GM12878 (cell line): ENCODE results near the gene SPATA45. TPM values are rescaled to one million over a fixed set of nuclear protein-coding genes. Genes with fewer than 3 reads are reported as not detected.

Experiments used
- ATAC-seq: fragments of 200-7000 bp; cut with Tn5 transposase; 3 replicates; pipeline ENCODE4 v1.9.1; 2020; ENCODE audit warnings: mild to moderate bottlenecking, moderate library complexity
- BruUV-seq: library from RNA; stranded (reverse); fragments of 400-500 nt; replicated peaks from 2 replicates; lab custom pipeline; 2021; lab: Mats Ljungman, UMichigan
- CTCF ChIA-PET: fragments of 300-600 bp; sonication (Branson Sonifier 250); formaldehyde crosslinking; extraction: SDS; loops from one replicate; lab custom pipeline; 2021; ENCODE audit warnings: inconsistent platforms; lab: Yijun Ruan, JAX
- POLR2A ChIA-PET: fragments of 350-600 bp; formaldehyde crosslinking; extraction: SDS; loops from one replicate; lab custom pipeline; 2021; ENCODE audit warnings: inconsistent platforms; lab: Charles Lee
- RAD21 ChIA-PET: fragments of 300-600 bp; sonication (Branson Sonifier 250); formaldehyde crosslinking; loops from one replicate; lab custom pipeline; 2023; ENCODE audit warnings: antibody characterized with exemption; ENCODE audit not compliant: unreplicated experiment; lab: Charles Lee
- SMC1A ChIA-PET: fragments of 300-600 bp; sonication (Branson Sonifier 250); formaldehyde crosslinking; loops from one replicate; lab custom pipeline; 2023; ENCODE audit not compliant: unreplicated experiment, uncharacterized antibody; lab: Charles Lee
- DNase-seq: peaks from one replicate; pipeline ENCODE4 v3.0.0-alpha.2; 2011; ENCODE audit warnings: low read depth, low spot score
- FAIRE-seq: peaks from 3 replicates; lab custom pipeline; 2011; peaks lifted over from hg19 to GRCh38; lab: Jason Lieb, UNC
- H2AFZ ChIP-seq: 2 replicates; pipeline ENCODE4 v1.6.0; 2011; ENCODE audit warnings: low read depth, low read length, control low read depth; ENCODE audit not compliant: control insufficient read depth
- H3K27ac ChIP-seq: 2 replicates; pipeline ENCODE4 v1.5.1; 2011; ENCODE audit warnings: control low read depth; ENCODE audit not compliant: control insufficient read depth, insufficient read depth
- H3K27me3 ChIP-seq, 2 experiments: replicated peaks in 1 of 2; 2 replicates each; pipeline versions ENCODE4 v1.6.0 to v1.6.1; 2011; ENCODE audit warnings: low read length in 1 of 2; ENCODE audit not compliant: control insufficient read depth in 2 of 2, insufficient read depth in 2 of 2
- H3K36me3 ChIP-seq, 2 experiments: 2 replicates each; pipeline ENCODE4 v1.5.1; 2011; ENCODE audit warnings: low read length in 1 of 2; ENCODE audit not compliant: control insufficient read depth in 2 of 2, insufficient read depth in 2 of 2
- H3K4me1 ChIP-seq: 2 replicates; pipeline ENCODE4 v1.6.1; 2011; ENCODE audit warnings: mild to moderate bottlenecking, low read length, moderate library complexity, mixed read lengths; ENCODE audit not compliant: control insufficient read depth, insufficient read depth
- H3K4me2 ChIP-seq: 2 replicates; pipeline ENCODE4 v1.6.0; 2011; ENCODE audit warnings: control low read depth; ENCODE audit not compliant: control insufficient read depth, insufficient read depth
- H3K4me3 ChIP-seq: fragments of 200-600 bp; sonication (generic); 2 replicates; pipeline ENCODE4 v1.5.1; 2016
- H3K79me2 ChIP-seq: 2 replicates; pipeline ENCODE4 v1.6.0; 2011; ENCODE audit warnings: low read length; ENCODE audit not compliant: control insufficient read depth, insufficient read depth
- H3K9ac ChIP-seq: 2 replicates; pipeline ENCODE4 v1.8.0; 2011; ENCODE audit warnings: low read length, control low read depth, mixed read lengths; ENCODE audit not compliant: control insufficient read depth, insufficient read depth
- H3K9me3 ChIP-seq: replicated peaks from 3 replicates; pipeline ENCODE4 v1.5.1; 2011; ENCODE audit warnings: mild to moderate bottlenecking, low read length; ENCODE audit not compliant: control insufficient read depth, insufficient read depth
- H4K20me1 ChIP-seq: 2 replicates; pipeline ENCODE4 v1.6.0; 2011; ENCODE audit not compliant: control insufficient read depth, insufficient read depth
- BMI1 ChIP-seq: fragments of 450-650 bp; IDR thresholded peaks from 2 replicates; pipeline ENCODE4 v1.6.1; 2016; ENCODE audit warnings: mild to moderate bottlenecking, moderate library complexity, borderline replicate concordance
- CBFB ChIP-seq: IDR thresholded peaks from 2 replicates; pipeline ENCODE4 v1.6.1; 2016; ENCODE audit warnings: antibody characterized with exemption, low read depth
- MYB ChIP-seq: fragments of 150-350 bp; IDR thresholded peaks from 2 replicates; pipeline ENCODE4 v1.6.1; 2014; ENCODE audit warnings: mild to moderate bottlenecking, low read depth, low read length, borderline replicate concordance
- PML ChIP-seq: IDR thresholded peaks from 2 replicates; pipeline ENCODE4 v1.6.1; 2012; ENCODE audit warnings: low read length, inconsistent platforms
- POLR2AphosphoS2 ChIP-seq: IDR thresholded peaks from 2 replicates; pipeline ENCODE4 v1.6.1; 2011; ENCODE audit warnings: low read depth, mild to moderate bottlenecking, low read length, improper control_type of control experiment, moderate library complexity
- POU2F2 ChIP-seq: IDR thresholded peaks from 3 replicates; pipeline ENCODE4 v1.6.1; 2011; ENCODE audit warnings: low read depth, mild to moderate bottlenecking, low read length, borderline replicate concordance
- STAT3 ChIP-seq: IDR thresholded peaks from 2 replicates; pipeline ENCODE4 v1.6.1; 2011; ENCODE audit warnings: low read depth, low read length, improper control_type of control experiment
- ZZZ3 ChIP-seq: IDR thresholded peaks from 2 replicates; pipeline ENCODE4 v1.6.1; 2011; ENCODE audit warnings: low read depth; ENCODE audit not compliant: control insufficient read depth, insufficient read length
- WGBS: methylation state at CpG from one replicate; pipeline ENCODE4 v1.1.6; 2016; ENCODE audit warnings: low lambda C conversion rate; ENCODE audit not compliant: insufficient replicate concordance, insufficient coverage; ENCODE audit errors: missing lambda C conversion rate; 5-methylcytosine and 5-hydroxymethylcytosine counted together
- in situ Hi-C: fragments of 300-500 bp; cut with MboI; formaldehyde crosslinking; loops from 9 replicates; pipeline ENCODE4 v1.14.3; 2018; ENCODE audit warnings: mixed read lengths
- intact Hi-C: fragments of 100-400 bp; cut with micrococcal nuclease; formaldehyde crosslinking; loops from one replicate; pipeline ENCODE4 v1.14.2; 2022; ENCODE audit not compliant: unreplicated experiment
- polyA plus RNA-seq, 11 experiments: library from polyadenylated mRNA; depleted of rRNA in 4 of 11; unstranded in 6 of 11; stranded (reverse) in 5 of 11; fragments of >200 nt; fragmentation: Nextera tagmentation in 4 of 11; fragmentation: Illumina TruSeq in 1 of 11; extraction: Ambion mirVana in 4 of 11; extraction: Trizol in 1 of 11; gene quantifications; 1 replicate in 1 of 11; 2 replicates in 10 of 11; pipeline versions ENCODE4 v1.2.1 to v1.2.3, GENCODE V29; 2011 to 2016; ENCODE audit warnings: inconsistent platforms in 2 of 11, missing spikeins in 2 of 11, low read depth in 1 of 11
- total RNA-seq, 4 experiments: library from RNA; depleted of rRNA in 3 of 4; stranded (reverse); fragments of >200 nt in 3 of 4; fragmentation: Illumina TruSeq in 1 of 4; extraction: Trizol in 1 of 4; gene quantifications; 2 replicates each; pipeline versions ENCODE4 v1.2.1 to v1.2.3, GENCODE V29; 2013 to 2021
- TF ChIP-seq, protein P1 (sequence below): fragments of 450-650 bp; IDR thresholded peaks from 2 replicates; pipeline ENCODE4 v1.6.1; 2017; ENCODE audit warnings: mild to moderate bottlenecking, moderate library complexity
- TF ChIP-seq, protein P2 (sequence below): fragments of 450-650 bp; IDR thresholded peaks from 2 replicates; pipeline ENCODE4 v1.6.1; 2016; ENCODE audit warnings: mild to moderate bottlenecking

Gene SPATA45
- total and polyA plus RNA-seq, 10 of the 15 experiments (the other 5 are each of a cell fraction or from before 2014, with no cell fraction given): 0.22 to 0.37 (median 0.31) TPM; not detected in 7

DNA sequence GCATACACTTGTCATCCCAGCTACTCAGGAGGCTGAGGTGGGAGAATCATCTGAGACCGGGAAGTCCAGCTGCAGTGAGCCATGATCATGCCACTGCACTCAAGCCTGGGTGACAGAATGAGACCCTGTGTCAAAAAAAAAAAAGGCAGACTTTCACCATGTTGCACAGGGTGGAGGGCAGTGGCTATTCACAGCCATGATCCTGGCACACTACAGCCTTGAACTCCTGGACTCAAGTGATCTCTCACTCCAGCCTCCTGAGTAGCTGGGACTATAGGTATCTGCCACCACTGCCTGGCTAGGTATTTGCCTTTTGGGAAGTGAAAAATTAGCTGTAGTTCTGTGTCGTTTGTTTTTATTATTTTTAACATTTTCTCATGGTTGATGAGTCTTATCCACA lies 19.1 kb downstream of the SPATA45 start:
- BruUV-seq: no TSS peak
- ATAC-seq: no peak
- CTCF ChIA-PET: interaction anchor here (0.7 to 1.4 kb wide), 6 partner anchors 9 to 167 kb away, joined by 3 to 8 read pairs (median 4); no protein-coding TSS in a partner anchor

More for the DNA sequence above, 19.1 kb downstream of the SPATA45 start:
- intact Hi-C loops (no loop called here), in situ Hi-C loops (no loop called here)
- Histone ChIP-seq H3K27ac (no peak overlapping the region), H2AFZ (no peak overlapping the region), H3K4me1 (peaks cover 13% of the 10 kb centered on the region), H4K20me1 (no peaks in the 10 kb centered on the region), H3K9me3 (peaks cover 18% of the 10 kb centered on the region), H3K79me2 (no peaks in the 10 kb centered on the region), H3K4me3 (no peak overlapping the region), H3K27me3 (no peaks in the 10 kb centered on the region), H3K9ac (no peak overlapping the region), H3K36me3 (no peaks in the 10 kb centered on the region), H3K4me2 (no peak overlapping the region)
- ChIA-PET POLR2A (interaction anchor here (0.5 to 2.5 kb wide), 6 partner anchors 8 to 509 kb away, joined by 3 to 11 read pairs (median 3); partner anchors contain the start of gene FLVCR1), RAD21 (interaction anchor here (0.9 to 1.2 kb wide), 3 partner anchors 9 to 167 kb away, joined by 3 to 4 read pairs (median 4); no protein-coding TSS in a partner anchor), SMC1A (interaction anchor here (0.7 to 1.7 kb wide), 4 partner anchors 9 to 167 kb away, joined by 3 to 6 read pairs (median 4); no protein-coding TSS in a partner anchor)
- 11% methylated on average over 2 of the region's 2 CpGs for WGBS
- TF ChIP-seq CBFB: no peak
- TF ChIP-seq, protein P1, sequence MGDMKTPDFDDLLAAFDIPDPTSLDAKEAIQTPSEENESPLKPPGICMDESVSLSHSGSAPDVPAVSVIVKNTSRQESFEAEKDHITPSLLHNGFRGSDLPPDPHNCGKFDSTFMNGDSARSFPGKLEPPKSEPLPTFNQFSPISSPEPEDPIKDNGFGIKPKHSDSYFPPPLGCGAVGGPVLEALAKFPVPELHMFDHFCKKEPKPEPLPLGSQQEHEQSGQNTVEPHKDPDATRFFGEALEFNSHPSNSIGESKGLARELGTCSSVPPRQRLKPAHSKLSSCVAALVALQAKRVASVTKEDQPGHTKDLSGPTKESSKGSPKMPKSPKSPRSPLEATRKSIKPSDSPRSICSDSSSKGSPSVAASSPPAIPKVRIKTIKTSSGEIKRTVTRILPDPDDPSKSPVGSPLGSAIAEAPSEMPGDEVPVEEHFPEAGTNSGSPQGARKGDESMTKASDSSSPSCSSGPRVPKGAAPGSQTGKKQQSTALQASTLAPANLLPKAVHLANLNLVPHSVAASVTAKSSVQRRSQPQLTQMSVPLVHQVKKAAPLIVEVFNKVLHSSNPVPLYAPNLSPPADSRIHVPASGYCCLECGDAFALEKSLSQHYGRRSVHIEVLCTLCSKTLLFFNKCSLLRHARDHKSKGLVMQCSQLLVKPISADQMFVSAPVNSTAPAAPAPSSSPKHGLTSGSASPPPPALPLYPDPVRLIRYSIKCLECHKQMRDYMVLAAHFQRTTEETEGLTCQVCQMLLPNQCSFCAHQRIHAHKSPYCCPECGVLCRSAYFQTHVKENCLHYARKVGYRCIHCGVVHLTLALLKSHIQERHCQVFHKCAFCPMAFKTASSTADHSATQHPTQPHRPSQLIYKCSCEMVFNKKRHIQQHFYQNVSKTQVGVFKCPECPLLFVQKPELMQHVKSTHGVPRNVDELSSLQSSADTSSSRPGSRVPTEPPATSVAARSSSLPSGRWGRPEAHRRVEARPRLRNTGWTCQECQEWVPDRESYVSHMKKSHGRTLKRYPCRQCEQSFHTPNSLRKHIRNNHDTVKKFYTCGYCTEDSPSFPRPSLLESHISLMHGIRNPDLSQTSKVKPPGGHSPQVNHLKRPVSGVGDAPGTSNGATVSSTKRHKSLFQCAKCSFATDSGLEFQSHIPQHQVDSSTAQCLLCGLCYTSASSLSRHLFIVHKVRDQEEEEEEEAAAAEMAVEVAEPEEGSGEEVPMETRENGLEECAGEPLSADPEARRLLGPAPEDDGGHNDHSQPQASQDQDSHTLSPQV: no peak
- no peak for TF ChIP-seq POLR2AphosphoS2
- TF ChIP-seq MYB: no peak
- no peak for TF ChIP-seq BMI1
- TF ChIP-seq, protein P2, sequence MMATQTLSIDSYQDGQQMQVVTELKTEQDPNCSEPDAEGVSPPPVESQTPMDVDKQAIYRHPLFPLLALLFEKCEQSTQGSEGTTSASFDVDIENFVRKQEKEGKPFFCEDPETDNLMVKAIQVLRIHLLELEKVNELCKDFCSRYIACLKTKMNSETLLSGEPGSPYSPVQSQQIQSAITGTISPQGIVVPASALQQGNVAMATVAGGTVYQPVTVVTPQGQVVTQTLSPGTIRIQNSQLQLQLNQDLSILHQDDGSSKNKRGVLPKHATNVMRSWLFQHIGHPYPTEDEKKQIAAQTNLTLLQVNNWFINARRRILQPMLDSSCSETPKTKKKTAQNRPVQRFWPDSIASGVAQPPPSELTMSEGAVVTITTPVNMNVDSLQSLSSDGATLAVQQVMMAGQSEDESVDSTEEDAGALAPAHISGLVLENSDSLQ: no peak
- no peak for TF ChIP-seq POU2F2
- no peak for TF ChIP-seq ZZZ3
- no peak for TF ChIP-seq STAT3
- no peak for TF ChIP-seq PML
- DNase-seq (no peak), FAIRE-seq (no peak)
